GM23248 (cell line): ENCODE data around the gene BTNL3.
"Not testable (repeated sequence)": the region's sequence is repeated elsewhere in the genome, so short reads cannot be mapped to it uniquely, and the experiment has no call there.

Source experiments
- EZH2 ChIP-seq: fragments of 200-600 bp; sonication (generic); IDR thresholded peaks from 2 replicates; pipeline ENCODE4 v1.6.1; 2018; ENCODE audit warnings: antibody characterized with exemption, mild to moderate bottlenecking; ENCODE audit not compliant: insufficient read depth, poor library complexity, severe bottlenecking
- EZH2phosphoT487 ChIP-seq: fragments of 200-600 bp; sonication (generic); IDR thresholded peaks from 2 replicates; pipeline ENCODE4 v1.6.1; 2018; ENCODE audit warnings: antibody characterized with exemption, moderate library complexity, mild to moderate bottlenecking, low read depth; ENCODE audit not compliant: insufficient read depth

GRCh38 chr5:181017448-181017847 lies 28.8 kb downstream of the BTNL3 start:
- TF ChIP-seq EZH2, EZH2phosphoT487: not testable (repeated sequence)
